NT2/D1 (cell line): ENCODE data around the gene ASB7.

ENCODE experiments used
- SUZ12 ChIP-seq: IDR thresholded peaks from 2 replicates; pipeline ENCODE4 v1.6.1; 2011; ENCODE audit not compliant: insufficient read length, insufficient read depth; ENCODE audit errors: extremely low read depth
- YY1 ChIP-seq: IDR thresholded peaks from 2 replicates; pipeline ENCODE4 v1.6.1; 2011; ENCODE audit not compliant: insufficient read length, insufficient read depth
- ZNF274 ChIP-seq: IDR thresholded peaks from 2 replicates; pipeline ENCODE4 v1.6.1; 2011; ENCODE audit warnings: mild to moderate bottlenecking, low read depth, low read length

DNA sequence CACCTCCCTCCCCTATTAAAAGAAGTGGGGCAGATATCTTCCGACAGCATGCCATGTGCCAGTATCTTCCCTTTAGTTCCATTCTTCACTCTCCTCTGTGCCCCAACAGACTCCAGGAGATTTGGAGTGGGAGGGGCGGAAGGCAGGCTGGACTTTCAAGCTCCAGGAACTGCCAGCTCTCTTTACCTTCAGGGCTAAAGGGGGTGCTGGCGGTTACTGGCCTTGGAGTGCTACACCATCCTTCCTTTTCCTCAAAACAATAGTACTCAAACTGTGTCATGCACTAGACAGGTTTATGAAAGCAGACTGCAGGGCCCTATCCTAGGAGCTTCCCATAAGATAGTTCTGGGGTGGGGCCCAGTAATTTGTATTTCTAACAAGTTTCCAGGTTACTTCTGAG, 6.4 kb upstream of the ASB7 start:
- TF ChIP-seq ZNF274, result no peak
- TF ChIP-seq YY1, result no peak
- no peak for TF ChIP-seq SUZ12
